Tibial nerve (tissue), 4 donors: ENCODE results near the gene CLEC4F.
"Not testable (repeated sequence)": the region's sequence is repeated elsewhere in the genome, so short reads cannot be mapped to it uniquely, and the experiment has no call there.

Experiments used
- CTCF ChIP-seq, 5 experiments: fragments of 200-600 bp in 3 of 5; fragments of 450-650 bp in 2 of 5; sonication (generic) in 3 of 5; IDR thresholded peaks; one replicate each; pipeline ENCODE4 v1.5.1; 2016 to 2019; ENCODE audit warnings: antibody characterized with exemption in 5 of 5, mild to moderate bottlenecking in 3 of 5, moderate library complexity in 2 of 5
- EP300 ChIP-seq, 2 donors: sonication (generic); formaldehyde crosslinking; IDR thresholded peaks; one replicate each; pipeline ENCODE4 v1.6.1; 2017; ENCODE audit warnings: antibody characterized with exemption in 2 of 2, mild to moderate bottlenecking in 1 of 2
- POLR2A ChIP-seq, 2 donors: fragments of 450-650 bp; IDR thresholded peaks; one replicate each; pipeline ENCODE4 v1.6.1; 2017; ENCODE audit warnings: antibody characterized with exemption in 2 of 2, mild to moderate bottlenecking in 2 of 2, moderate library complexity in 2 of 2

GRCh38 chr2:70797996-70798395 lies 22.4 kb downstream of the CLEC4F start:
- not testable (repeated sequence) for TF ChIP-seq CTCF, POLR2A, EP300 (IDR thresholded peaks at IDR 0.05)
